Uterus (tissue), 4 donors: ENCODE results near the gene OGG1. TPM values are rescaled to one million over a fixed set of nuclear protein-coding genes. Genes with fewer than 3 reads are reported as not detected.

ENCODE experiments used
- DNase-seq, 2 donors: peaks; one replicate each; pipeline ENCODE4 v3.0.0-alpha.2; 2019 to 2020
- H3K27ac ChIP-seq, 2 donors: fragments of 200-600 bp; sonication (generic); 1 replicate in 1 of 2; 2 replicates in 1 of 2; pipeline ENCODE4 v1.5.1; 2016 to 2018
- H3K27me3 ChIP-seq, 2 donors: fragments of 200-600 bp; sonication (generic); one replicate each; pipeline ENCODE4 v1.5.1; 2018 to 2019; ENCODE audit warnings: control low read depth in 1 of 2
- H3K36me3 ChIP-seq, 2 donors: fragments of 200-600 bp; sonication (generic); one replicate each; pipeline ENCODE4 v1.5.1; 2019; ENCODE audit warnings: control low read depth in 1 of 2
- H3K4me1 ChIP-seq, 2 donors: fragments of 200-600 bp; sonication (generic); one replicate each; pipeline ENCODE4 v1.5.1; 2018 to 2019; ENCODE audit warnings: control low read depth in 1 of 2
- H3K4me3 ChIP-seq, 2 donors: fragments of 200-600 bp; sonication (generic); 1 replicate in 1 of 2; 2 replicates in 1 of 2; pipeline ENCODE4 v1.5.1; 2018 to 2019; ENCODE audit warnings: mild to moderate bottlenecking in 1 of 2
- H3K9me3 ChIP-seq, 2 donors: fragments of 200-600 bp; sonication (generic); one replicate each; pipeline ENCODE4 v1.5.1; 2019; ENCODE audit warnings: control low read depth in 1 of 2
- CTCF ChIP-seq, 4 experiments: fragments of 200-600 bp in 2 of 4; fragments of 450-650 bp in 2 of 4; sonication (generic) in 2 of 4; IDR thresholded peaks; one replicate each; pipeline ENCODE4 v1.5.1; 2016 to 2019; ENCODE audit warnings: antibody characterized with exemption in 4 of 4, mild to moderate bottlenecking in 2 of 4, moderate library complexity in 1 of 4
- POLR2A ChIP-seq, 2 donors: fragments of 450-650 bp; IDR thresholded peaks; one replicate each; pipeline ENCODE4 v1.6.1; 2016; ENCODE audit warnings: antibody characterized with exemption in 2 of 2, mild to moderate bottlenecking in 1 of 2, moderate library complexity in 1 of 2
- intact Hi-C: fragments of 100-400 bp; cut with DNase I; formaldehyde crosslinking; loops from one replicate; pipeline ENCODE4 v1.15.1; 2023; ENCODE audit warnings: low total_unique reads
- total RNA-seq, 4 donors: library from RNA; depleted of rRNA in 3 of 4; stranded (reverse); fragments of >200 nt in 3 of 4; gene quantifications; one replicate each; pipeline versions ENCODE4 v1.1.0 to v1.2.4, GENCODE V29; 2014 to 2023
- donor health status: DM: yes; HTN: yes; CAD: no.

Gene OGG1
- 10 to 100 TPM; 29.8 to 60.7 (median 44.2) TPM for total RNA-seq

GRCh38 chr3:9749645-9750555, at the start of gene OGG1:
TSS of gene OGG1 (plus strand) at chr3:9749952. CDS start at chr3:9750287, 335 bp downstream.
- TF ChIP-seq POLR2A (IDR thresholded peaks at IDR 0.05) = peak; percentile 48 to 58
- peak in 2 of 4 experiments; percentile 16 to 18 for TF ChIP-seq CTCF (IDR thresholded peaks at IDR 0.05)
- H3K4me3 ChIP-seq = peak within 1 kb of the TSS; percentile 65 to 82
- intact Hi-C loops = no loop called here
- peaks cover 0 to 3% of the 10 kb centered on the region in 2 donors for H3K4me1 ChIP-seq
- no peaks in the 10 kb centered on the region for H3K27me3 ChIP-seq
- DNase-seq = peak; percentile 98 to 99
- peak within 1 kb of the TSS; percentile 91 to 92 for H3K27ac ChIP-seq
- no peaks in the 10 kb centered on the region for H3K9me3 ChIP-seq
- H3K36me3 ChIP-seq = no peaks in the 10 kb centered on the region

- Histone ChIP-seq H3K27ac (no peak overlapping the region), H3K4me3 (no peak overlapping the region), H3K36me3 (no peaks in the 10 kb centered on the region), H3K4me1 (peaks cover 0 to 8% of the 10 kb centered on the region in 2 donors), H3K9me3 (no peaks in the 10 kb centered on the region), H3K27me3 (peaks cover 0 to 5% of the 10 kb centered on the region in 2 donors)
- intact Hi-C loops = no loop called here
- DNase-seq = no peak
- TF ChIP-seq POLR2A (IDR thresholded peaks at IDR 0.05) (no peak), CTCF (IDR thresholded peaks at IDR 0.05) (no peak)
Measured at GRCh38 chr3:9700536-9700935, 49.2 kb upstream of the OGG1 start.

- DNase-seq = no peak
- Histone ChIP-seq H3K4me3 (no peak overlapping the region), H3K27ac (no peak overlapping the region), H3K9me3 (no peaks in the 10 kb centered on the region), H3K27me3 (peaks cover 0 to 5% of the 10 kb centered on the region in 2 donors), H3K36me3 (no peaks in the 10 kb centered on the region), H3K4me1 (peaks cover 0 to 8% of the 10 kb centered on the region in 2 donors)
- intact Hi-C loops = no loop called here
- TF ChIP-seq CTCF (IDR thresholded peaks at IDR 0.05) (no peak), POLR2A (IDR thresholded peaks at IDR 0.05) (no peak)
Measured at GRCh38 chr3:9701006-9701405, 48.7 kb upstream of the OGG1 start.

- Histone ChIP-seq H3K27ac (no peak overlapping the region), H3K27me3 (peaks cover 0 to 5% of the 10 kb centered on the region in 2 donors), H3K4me1 (peaks cover 0 to 8% of the 10 kb centered on the region in 2 donors), H3K36me3 (no peaks in the 10 kb centered on the region), H3K9me3 (no peaks in the 10 kb centered on the region), H3K4me3 (no peak overlapping the region)
- intact Hi-C loops = no loop called here
- DNase-seq = no peak
- TF ChIP-seq CTCF (IDR thresholded peaks at IDR 0.05) = no peak
- TF ChIP-seq POLR2A (IDR thresholded peaks at IDR 0.05) = no peak
Measured at GRCh38 chr3:9701711-9702110, 48.0 kb upstream of the OGG1 start.

- TF ChIP-seq POLR2A (IDR thresholded peaks at IDR 0.05) (no peak), CTCF (IDR thresholded peaks at IDR 0.05) (no peak)
- no peak for DNase-seq
- Histone ChIP-seq H3K4me1 (peaks cover 0 to 8% of the 10 kb centered on the region in 2 donors), H3K36me3 (no peaks in the 10 kb centered on the region), H3K4me3 (no peak overlapping the region), H3K27ac (no peak overlapping the region), H3K27me3 (peaks cover 0 to 5% of the 10 kb centered on the region in 2 donors), H3K9me3 (no peaks in the 10 kb centered on the region)
- intact Hi-C loops = no loop called here
Measured at GRCh38 chr3:9703240-9703639, 46.5 kb upstream of the OGG1 start.
